Colon (tissue), 2 donors: ENCODE data around the gene UQCC5.
"Not testable (repeated sequence)": the region's sequence is repeated elsewhere in the genome, so short reads cannot be mapped to it uniquely, and the experiment has no call there.

Experiments used
- FAIRE-seq: peaks from 2 replicates; lab custom pipeline; 2012; peaks lifted over from hg19 to GRCh38; lab: Jason Lieb, UNC
- donor health status: control.
- donor health status: control.

UQCC5 gene

GRCh38 chr3:52523386-52524257 is 12.8 kb upstream of the UQCC5 start:
- FAIRE-seq: no peak

DNA sequence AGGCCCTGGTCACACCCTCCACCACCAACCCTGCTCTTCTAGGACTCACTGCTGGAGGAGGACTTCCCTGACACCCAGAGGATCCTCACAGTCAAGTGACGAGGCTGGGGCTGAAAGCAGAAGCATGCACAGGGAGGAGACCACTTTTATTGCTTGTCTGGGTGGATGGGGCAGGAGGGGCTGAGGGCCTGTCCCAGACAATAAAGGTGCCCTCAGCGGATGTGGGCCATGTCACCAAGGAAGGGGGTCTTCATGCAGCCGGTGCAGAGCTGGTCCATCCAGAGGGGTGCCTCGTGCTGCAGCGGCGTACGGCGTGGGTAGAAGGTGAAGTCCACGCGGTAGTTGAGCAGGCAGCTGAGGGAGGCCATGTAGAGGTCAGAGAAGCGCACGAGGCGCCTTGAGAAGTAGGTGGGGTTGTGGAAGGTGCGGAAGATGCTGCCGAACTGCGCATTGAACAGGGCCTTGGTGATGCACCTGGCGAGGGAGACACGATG is 12.1 kb upstream of the UQCC5 start:
- FAIRE-seq: no peak

DNA sequence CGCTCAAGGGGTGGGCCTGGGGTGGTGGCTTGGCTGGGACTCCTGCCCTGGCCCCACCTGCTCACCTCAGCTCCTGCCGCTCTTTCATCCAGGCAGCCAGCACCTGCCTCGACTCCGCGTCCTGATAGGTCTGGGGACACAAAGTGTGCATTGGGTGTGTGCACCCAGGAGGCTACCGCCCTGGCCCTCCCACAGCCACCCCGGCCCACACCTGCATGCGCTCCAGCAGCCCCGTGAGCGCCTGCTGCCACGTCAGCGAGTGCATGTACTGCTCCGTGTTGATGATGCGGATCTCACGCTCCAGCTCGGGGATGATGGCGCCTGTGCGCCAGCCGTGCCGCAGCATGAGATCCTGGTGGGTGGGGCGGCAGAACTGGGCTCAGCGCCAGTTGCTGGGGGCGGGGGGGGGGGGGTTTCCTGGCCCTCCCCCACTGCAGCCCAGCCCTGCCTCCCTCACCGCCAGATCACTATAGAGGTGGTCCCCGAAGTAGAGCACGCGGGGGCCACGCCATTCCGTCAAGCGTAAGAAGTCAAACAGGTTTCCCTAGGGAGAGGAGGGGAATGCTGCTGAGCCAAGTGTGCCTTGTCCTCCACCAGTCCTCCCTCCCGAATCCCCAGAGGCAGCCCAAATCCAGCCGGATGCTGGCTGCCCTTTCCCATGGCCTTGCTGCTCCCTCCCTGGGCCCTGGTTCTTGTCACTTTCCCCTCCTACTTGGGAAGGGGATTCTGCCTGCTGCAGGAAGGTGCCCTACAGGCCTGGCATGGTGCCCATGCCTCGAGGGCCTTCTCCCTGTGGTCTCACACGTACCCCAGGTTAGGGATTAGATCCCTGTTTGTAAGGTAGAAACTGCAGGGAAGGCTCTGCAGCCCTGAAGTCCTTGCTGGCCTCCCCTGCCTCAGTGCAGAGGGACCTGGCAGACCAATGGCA is 11.4 kb upstream of the UQCC5 start:
- no peak for FAIRE-seq

DNA sequence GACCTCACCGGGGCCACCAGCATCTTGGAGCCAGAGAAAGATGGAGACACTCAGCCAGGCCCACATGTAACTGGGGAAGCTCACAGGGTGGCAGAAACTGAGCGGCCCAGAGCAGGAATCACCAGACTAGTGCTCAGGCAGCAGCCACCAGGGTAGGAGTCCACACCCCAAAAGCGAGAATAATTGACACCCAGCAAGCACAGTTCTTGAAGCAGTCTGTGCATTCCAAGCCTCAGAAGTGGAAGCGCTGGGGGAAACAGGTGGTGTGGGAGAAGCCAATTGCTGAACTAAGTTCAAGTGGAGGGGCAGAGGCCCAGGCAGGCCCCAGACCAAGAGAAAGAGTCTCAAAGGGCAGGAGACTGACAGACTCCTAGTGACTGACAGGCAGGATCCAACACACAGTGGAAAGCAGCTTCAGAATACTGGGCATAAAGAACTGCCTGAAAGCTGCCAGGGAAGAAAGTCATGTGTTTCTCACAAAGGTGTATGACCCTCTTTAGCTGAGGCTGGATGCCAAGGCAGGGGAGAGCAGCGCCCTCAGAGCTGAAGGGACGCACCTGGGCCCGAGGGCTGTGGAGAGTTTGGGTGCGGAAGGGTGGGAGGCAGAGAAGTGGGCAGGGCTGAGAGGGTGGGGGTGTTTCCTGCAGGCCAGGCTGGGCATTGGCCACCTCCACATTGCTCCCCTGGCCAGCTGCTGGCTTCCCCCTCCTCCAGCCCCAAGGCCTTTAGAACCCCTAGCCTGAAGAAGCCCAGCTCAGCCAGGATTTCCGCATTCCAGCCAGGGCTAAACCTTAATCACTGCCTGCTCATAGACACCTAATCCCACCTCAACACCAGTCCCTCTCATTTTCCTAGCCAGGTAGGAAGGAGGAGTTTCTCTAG is 10.5 kb upstream of the UQCC5 start:
- FAIRE-seq: no peak

- not testable (repeated sequence) for FAIRE-seq
These were observed 9.8 kb upstream of the UQCC5 start for GRCh38 chr3:52526671-52527038.

GRCh38 chr3:52527039-52527731 is 9.2 kb upstream of the UQCC5 start:
- no peak for FAIRE-seq

GRCh38 chr3:52527732-52528585 is 8.4 kb upstream of the UQCC5 start:
- FAIRE-seq: no peak

DNA sequence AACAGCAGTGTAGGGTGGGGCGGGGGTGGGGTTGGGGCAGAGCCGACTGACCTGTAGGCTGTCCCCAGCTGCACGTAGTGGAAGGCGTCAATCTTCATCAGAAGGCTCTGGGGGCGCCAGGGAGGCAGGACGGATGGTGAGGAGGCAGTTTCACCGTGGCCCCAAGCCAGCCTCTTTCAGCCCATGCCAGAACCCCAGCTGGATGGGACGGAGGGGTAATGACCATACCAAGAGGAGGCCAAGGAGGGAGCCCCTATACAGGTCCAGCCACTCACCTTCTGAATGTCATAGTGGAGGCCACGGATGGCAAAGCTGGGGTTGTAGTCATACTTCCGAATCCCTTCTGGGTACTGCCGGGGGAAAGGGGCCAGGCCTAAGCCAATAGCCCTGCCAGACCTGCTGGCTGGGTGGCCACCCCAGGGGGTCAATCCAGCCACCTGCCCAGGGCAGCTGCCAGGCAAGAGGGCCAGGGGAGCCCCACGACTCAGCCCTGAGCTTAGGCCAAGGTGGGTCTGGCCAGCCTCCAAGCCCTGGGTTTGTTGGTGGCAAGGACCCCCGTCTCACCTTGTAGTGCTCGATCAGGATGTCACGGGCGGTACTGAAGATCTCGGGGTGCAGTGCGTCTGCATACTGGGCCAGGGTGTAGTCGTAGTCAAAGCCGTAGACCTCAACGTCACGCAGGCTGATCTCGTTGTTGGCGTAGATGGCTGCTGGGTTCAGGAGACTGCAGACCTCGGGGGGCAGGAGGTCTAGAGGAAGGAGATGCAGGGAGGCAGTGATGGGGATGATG is 7.6 kb upstream of the UQCC5 start:
- no peak for FAIRE-seq

GRCh38 chr3:52529376-52530333 is 6.8 kb upstream of the UQCC5 start:
- no peak for FAIRE-seq

DNA sequence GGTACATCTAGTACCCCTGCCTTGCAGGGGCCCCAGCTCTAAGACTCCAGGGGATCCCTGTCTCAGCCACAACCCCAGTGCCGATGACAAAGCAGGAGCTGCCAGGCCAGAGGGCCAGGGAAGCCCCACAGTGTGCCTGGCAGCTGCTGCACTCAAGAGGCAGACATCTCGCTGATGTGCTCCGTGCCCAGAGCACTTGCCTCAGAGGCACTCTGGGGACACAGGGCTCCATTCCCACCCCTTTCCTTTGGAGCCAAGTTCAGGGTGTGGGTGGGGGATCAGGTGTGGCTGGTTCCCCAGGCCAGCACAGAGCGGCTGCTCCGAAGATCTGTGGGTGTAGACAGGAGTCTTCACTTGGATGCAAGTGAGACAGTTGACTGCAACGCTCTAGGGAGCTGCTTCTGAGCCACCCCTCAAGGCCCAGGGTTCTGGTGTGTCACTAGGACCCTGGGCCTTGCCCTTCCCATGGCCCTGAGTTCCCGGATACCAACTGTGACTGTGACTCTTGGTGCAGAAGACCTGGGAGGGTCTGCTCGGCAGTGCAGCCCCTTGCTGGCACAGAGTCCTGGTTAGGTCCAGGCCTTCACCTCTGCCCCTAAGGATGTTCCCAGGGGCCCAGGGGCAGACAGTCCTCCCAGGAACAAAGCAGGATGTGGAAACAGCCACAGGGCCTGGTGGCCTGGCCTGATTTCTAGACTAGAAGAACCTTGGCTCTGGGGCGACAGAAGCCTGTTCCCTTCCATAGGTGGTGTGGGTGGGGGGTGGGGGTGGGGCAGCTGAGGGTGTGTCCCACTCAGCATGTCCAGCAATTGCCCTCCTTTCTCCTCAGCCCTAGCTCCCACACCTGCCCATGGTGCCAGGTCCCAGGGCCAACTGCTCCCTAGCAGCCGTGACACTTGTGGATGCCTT is 5.2 kb upstream of the UQCC5 start:
- no peak for FAIRE-seq

DNA sequence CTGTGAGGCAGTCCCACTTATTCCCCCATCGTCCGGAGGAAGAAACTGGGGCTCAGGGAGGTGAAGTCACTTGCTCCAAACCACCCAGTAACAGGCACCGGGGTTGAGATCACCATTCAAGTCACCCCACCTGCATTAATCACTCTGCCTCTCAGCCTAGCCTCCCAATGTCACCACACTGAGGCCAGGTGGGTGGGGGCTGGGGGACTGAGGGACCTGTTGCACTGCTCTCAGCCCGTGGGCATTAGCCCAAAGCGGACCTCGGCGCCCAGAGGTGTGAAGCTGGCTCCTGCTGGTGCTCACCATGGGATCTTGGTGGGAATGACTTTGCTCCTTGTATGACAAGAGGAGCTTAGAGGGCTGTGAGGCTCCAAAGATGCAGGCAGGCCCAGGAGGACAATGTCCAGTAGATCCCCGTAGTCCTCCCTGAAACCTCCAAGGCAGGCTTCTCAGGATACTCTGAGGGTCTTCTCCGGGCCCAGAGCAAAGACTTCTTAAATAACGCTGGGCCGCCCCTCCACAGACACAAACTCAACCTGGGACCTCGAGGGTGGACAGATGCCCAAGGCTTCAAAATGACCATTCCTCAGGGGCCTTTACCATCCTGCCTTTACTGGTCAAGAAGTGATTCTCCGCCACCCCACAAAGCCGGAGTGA is 4.4 kb upstream of the UQCC5 start:
- no peak for FAIRE-seq

GRCh38 chr3:52532517-52532837 is 3.9 kb upstream of the UQCC5 start:
- FAIRE-seq: no peak

- no peak for FAIRE-seq
These were observed 3.4 kb upstream of the UQCC5 start for GRCh38 chr3:52532838-52533622.

- FAIRE-seq: no peak
These were observed 2.7 kb upstream of the UQCC5 start, which contains the start of gene NT5DC2 for GRCh38 chr3:52533623-52534280. Gene NT5DC2, minus strand, starts transcription at chr3:52533857. Its CDS starts 120 bp downstream, at chr3:52533737.
